Ishikawa (cell line): ENCODE measurements around the gene WAC.

Source experiments
- CEBPB ChIP-seq: IDR thresholded peaks from 2 replicates; pipeline ENCODE4 v1.6.1; 2012
- CREB1 ChIP-seq: IDR thresholded peaks from 2 replicates; pipeline ENCODE4 v1.6.1; 2012; ENCODE audit warnings: low read depth
- EGR1 ChIP-seq: IDR thresholded peaks from 2 replicates; pipeline ENCODE4 v1.6.1; 2012
- EP300 ChIP-seq: IDR thresholded peaks from 2 replicates; pipeline ENCODE4 v1.6.1; 2012; ENCODE audit warnings: borderline replicate concordance
- FOXM1 ChIP-seq: IDR thresholded peaks from 2 replicates; pipeline ENCODE4 v1.6.1; 2012; ENCODE audit warnings: low read depth, borderline replicate concordance
- MAX ChIP-seq: IDR thresholded peaks from 2 replicates; pipeline ENCODE4 v1.6.1; 2012
- NFIC ChIP-seq: IDR thresholded peaks from 2 replicates; pipeline ENCODE4 v1.6.1; 2012
- RAD21 ChIP-seq: IDR thresholded peaks from 2 replicates; pipeline ENCODE4 v1.6.1; 2012; ENCODE audit warnings: low read depth
- REST ChIP-seq: IDR thresholded peaks from 2 replicates; pipeline ENCODE4 v1.6.1; 2012; ENCODE audit warnings: low read depth, mild to moderate bottlenecking
- TAF1 ChIP-seq: IDR thresholded peaks from 2 replicates; pipeline ENCODE4 v1.6.1; 2012; ENCODE audit warnings: low read depth, mild to moderate bottlenecking
- TCF12 ChIP-seq: IDR thresholded peaks from 2 replicates; pipeline ENCODE4 v1.6.1; 2012; ENCODE audit warnings: low read depth
- TEAD4 ChIP-seq: IDR thresholded peaks from 2 replicates; pipeline ENCODE4 v1.6.1; 2012
- USF1 ChIP-seq: IDR thresholded peaks from 2 replicates; pipeline ENCODE4 v1.6.1; 2012
- YY1 ChIP-seq: IDR thresholded peaks from 2 replicates; pipeline ENCODE4 v1.6.1; 2012; ENCODE audit warnings: low read depth
- ZBTB7A ChIP-seq: IDR thresholded peaks from 2 replicates; pipeline ENCODE4 v1.6.1; 2012; ENCODE audit warnings: low read depth

WAC gene

GRCh38 chr10:28533186-28533564, 257 bp downstream of the WAC start:
- TF ChIP-seq ZBTB7A: no peak
- no peak for TF ChIP-seq CREB1
- TF ChIP-seq TCF12: no peak
- no peak for TF ChIP-seq REST
- no peak for TF ChIP-seq FOXM1
- TF ChIP-seq TEAD4: no peak
- no peak for TF ChIP-seq NFIC
- no peak for TF ChIP-seq MAX

- TF ChIP-seq CEBPB (no peak), YY1 (peak; percentile 71), TEAD4 (no peak), TCF12 (no peak)
These were observed 820 bp downstream of the WAC start for GRCh38 chr10:28533571-28534304.

GRCh38 chr10:28535846-28536245, 2.9 kb downstream of the WAC start:
- TF ChIP-seq CREB1 (no peak), NFIC (no peak), TCF12 (no peak), EGR1 (no peak)

GRCh38 chr10:28538595-28538994, 5.7 kb downstream of the WAC start:
- TF ChIP-seq NFIC (no peak), EGR1 (no peak), REST (no peak), MAX (no peak), YY1 (no peak), CEBPB (no peak), CREB1 (no peak), ZBTB7A (no peak), TAF1 (no peak), TEAD4 (no peak), RAD21 (no peak), FOXM1 (no peak), EP300 (no peak), TCF12 (no peak), USF1 (no peak)

- TF ChIP-seq TEAD4 (no peak), EP300 (no peak), TAF1 (no peak), MAX (no peak), TCF12 (no peak)
These were observed 7.2 kb downstream of the WAC start for GRCh38 chr10:28540145-28540544.

GRCh38 chr10:28541717-28542365, 8.9 kb downstream of the WAC start:
- no peak for TF ChIP-seq REST
